ENCODE measurements around the gene ASS1.

DNA sequence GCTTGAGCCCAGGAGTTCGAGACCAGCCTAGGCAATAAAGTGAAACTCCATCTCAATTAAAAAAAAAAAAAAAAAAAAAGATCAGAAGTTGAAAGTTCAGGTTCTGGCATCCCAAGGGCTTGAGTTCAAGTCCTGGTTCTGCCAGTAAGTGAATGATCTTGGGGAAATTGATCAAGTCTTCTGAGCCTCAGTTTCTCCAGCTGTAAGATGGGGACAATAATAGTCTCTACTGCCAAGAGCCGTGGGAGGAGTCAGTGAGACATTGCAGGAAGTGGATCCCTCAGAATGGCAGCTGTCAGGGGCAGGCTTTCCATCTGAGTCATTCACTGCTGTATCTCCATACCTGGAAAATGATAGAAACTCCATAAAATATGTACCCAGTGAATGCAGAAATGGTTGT is 96.8 kb downstream of the ASS1 start:
- no peak for TF ChIP-seq POLR2A (IDR thresholded peaks at IDR 0.05)
- TF ChIP-seq CTCF (IDR thresholded peaks at IDR 0.05) = no peak
- TF ChIP-seq EP300 (IDR thresholded peaks at IDR 0.05) = no peak
